Lower lobe of right lung (tissue), 2 donors: ENCODE results near the gene ELOVL2. TPM values are rescaled to one million over a fixed set of nuclear protein-coding genes. Genes with fewer than 3 reads are reported as not detected.

Experiments
- ATAC-seq, 2 donors: fragments of 200-7000 bp; cut with Tn5 transposase; one replicate each; pipeline ENCODE4 v1.9.1; 2020 to 2022; ENCODE audit warnings: mild to moderate bottlenecking in 2 of 2, moderate library complexity in 2 of 2
- DNase-seq: peaks from one replicate; pipeline ENCODE4 v3.0.0-alpha.2; 2020
- H3K27ac ChIP-seq: fragments of 200-600 bp; one replicate; pipeline ENCODE4 v1.8.0; 2022
- H3K27me3 ChIP-seq: fragments of 200-600 bp; one replicate; pipeline ENCODE4 v1.8.0; 2022; ENCODE audit warnings: low read depth
- H3K36me3 ChIP-seq: fragments of 200-600 bp; one replicate; pipeline ENCODE4 v1.8.0; 2022; ENCODE audit warnings: mild to moderate bottlenecking
- H3K4me1 ChIP-seq: fragments of 200-600 bp; one replicate; pipeline ENCODE4 v1.8.0; 2022
- H3K4me3 ChIP-seq: fragments of 200-600 bp; one replicate; pipeline ENCODE4 v1.8.0; 2022; ENCODE audit warnings: mild to moderate bottlenecking
- H3K9me3 ChIP-seq: fragments of 200-600 bp; one replicate; pipeline ENCODE4 v1.8.0; 2022
- intact Hi-C: fragments of 100-400 bp; cut with DNase I; formaldehyde crosslinking; loops from one replicate; pipeline ENCODE4 v1.11.0; 2022
- total RNA-seq: library from RNA; stranded (reverse); fragmentation: NEBNext Ultra II Directional; extraction: Animal tissue kit (Norgen Biotek cat#: 25700); gene quantifications from one replicate; pipeline ENCODE4 v1.2.1, GENCODE V29; 2021
- TF ChIP-seq, protein P1 (sequence below): fragments of 200-600 bp; IDR thresholded peaks from one replicate; pipeline ENCODE4 v1.8.0; 2022; ENCODE audit warnings: antibody characterized with exemption, mild to moderate bottlenecking
- donor health status: DM: no; HTN: yes; CAD: no; lungs with severe emphysema.

ELOVL2 gene
- total RNA-seq, 1 donor from 2014 or later, result 0.21 TPM

GRCh38 chr6:11072101-11072500 lies 28.0 kb upstream of the ELOVL2 start:
- Histone ChIP-seq H3K27me3 (no peaks in the 10 kb centered on the region), H3K27ac (no peak overlapping the region), H3K4me1 (no peaks in the 10 kb centered on the region), H3K9me3 (no peaks in the 10 kb centered on the region), H3K4me3 (no peak overlapping the region), H3K36me3 (no peaks in the 10 kb centered on the region)
- no peak for ATAC-seq
- TF ChIP-seq, protein P1, sequence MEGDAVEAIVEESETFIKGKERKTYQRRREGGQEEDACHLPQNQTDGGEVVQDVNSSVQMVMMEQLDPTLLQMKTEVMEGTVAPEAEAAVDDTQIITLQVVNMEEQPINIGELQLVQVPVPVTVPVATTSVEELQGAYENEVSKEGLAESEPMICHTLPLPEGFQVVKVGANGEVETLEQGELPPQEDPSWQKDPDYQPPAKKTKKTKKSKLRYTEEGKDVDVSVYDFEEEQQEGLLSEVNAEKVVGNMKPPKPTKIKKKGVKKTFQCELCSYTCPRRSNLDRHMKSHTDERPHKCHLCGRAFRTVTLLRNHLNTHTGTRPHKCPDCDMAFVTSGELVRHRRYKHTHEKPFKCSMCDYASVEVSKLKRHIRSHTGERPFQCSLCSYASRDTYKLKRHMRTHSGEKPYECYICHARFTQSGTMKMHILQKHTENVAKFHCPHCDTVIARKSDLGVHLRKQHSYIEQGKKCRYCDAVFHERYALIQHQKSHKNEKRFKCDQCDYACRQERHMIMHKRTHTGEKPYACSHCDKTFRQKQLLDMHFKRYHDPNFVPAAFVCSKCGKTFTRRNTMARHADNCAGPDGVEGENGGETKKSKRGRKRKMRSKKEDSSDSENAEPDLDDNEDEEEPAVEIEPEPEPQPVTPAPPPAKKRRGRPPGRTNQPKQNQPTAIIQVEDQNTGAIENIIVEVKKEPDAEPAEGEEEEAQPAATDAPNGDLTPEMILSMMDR, result no peak
- intact Hi-C loops, result no loop called here
- DNase-seq, result no peak

DNA sequence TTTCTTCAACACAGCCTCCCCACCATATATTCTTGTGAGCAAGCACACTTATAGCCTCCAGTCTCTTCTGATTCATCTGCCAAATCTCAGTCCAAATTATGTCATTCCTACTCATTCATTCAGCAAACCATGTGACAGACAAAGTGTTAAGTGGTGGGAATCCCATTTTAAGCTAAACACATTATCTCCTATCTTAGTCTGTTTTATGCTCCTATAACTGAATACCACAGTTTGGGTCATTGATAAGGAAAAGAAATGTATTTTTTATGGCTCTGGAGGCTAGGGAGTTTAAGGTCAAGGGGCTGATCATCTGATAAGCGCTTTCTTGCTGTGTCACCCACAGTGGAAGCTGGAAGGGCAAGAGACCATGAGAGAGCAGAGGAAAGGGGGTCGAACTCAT lies 25.7 kb upstream of the ELOVL2 start:
- Histone ChIP-seq H3K36me3 (no peaks in the 10 kb centered on the region), H3K27me3 (no peaks in the 10 kb centered on the region), H3K4me1 (no peaks in the 10 kb centered on the region), H3K27ac (no peak overlapping the region), H3K4me3 (no peak overlapping the region), H3K9me3 (no peaks in the 10 kb centered on the region)
- no peak for DNase-seq
- no peak for ATAC-seq
- intact Hi-C loops, result no loop called here
- TF ChIP-seq, protein P1, result no peak

- DNase-seq (no peak), ATAC-seq (no peak)
- TF ChIP-seq, protein P1, result no peak
- H3K4me1 ChIP-seq, result no peaks in the 10 kb centered on the region
- intact Hi-C loops, result no loop called here
- H3K27me3 ChIP-seq, result no peaks in the 10 kb centered on the region
- no peaks in the 10 kb centered on the region for H3K36me3 ChIP-seq
- H3K27ac ChIP-seq, result no peak overlapping the region
- H3K9me3 ChIP-seq, result no peaks in the 10 kb centered on the region
- no peak overlapping the region for H3K4me3 ChIP-seq
Measured at GRCh38 chr6:11067348-11067747, 23.2 kb upstream of the ELOVL2 start.

- Histone ChIP-seq H3K4me3 (no peak overlapping the region), H3K4me1 (no peaks in the 10 kb centered on the region), H3K27me3 (no peaks in the 10 kb centered on the region), H3K27ac (no peak overlapping the region), H3K36me3 (no peaks in the 10 kb centered on the region), H3K9me3 (no peaks in the 10 kb centered on the region)
- ATAC-seq (no peak), DNase-seq (no peak)
- intact Hi-C loops, result no loop called here
- TF ChIP-seq, protein P1, result no peak
Measured at GRCh38 chr6:11066505-11067347, 22.6 kb upstream of the ELOVL2 start.

GRCh38 chr6:11065436-11066202 lies 21.5 kb upstream of the ELOVL2 start:
- no peak overlapping the region for H3K27ac ChIP-seq
- no peak for DNase-seq
- H3K27me3 ChIP-seq, result no peaks in the 10 kb centered on the region
- no peak overlapping the region for H3K4me3 ChIP-seq
- H3K4me1 ChIP-seq, result no peaks in the 10 kb centered on the region
- no peaks in the 10 kb centered on the region for H3K9me3 ChIP-seq
- intact Hi-C loops, result no loop called here
- no peaks in the 10 kb centered on the region for H3K36me3 ChIP-seq
- no peak for ATAC-seq
- TF ChIP-seq, protein P1, result no peak
